Transverse colon (tissue), 4 donors: Measurements from ENCODE around the gene NKAIN2. TPM values are rescaled to one million over a fixed set of nuclear protein-coding genes. Genes with fewer than 3 reads are reported as not detected.

Source experiments
- DNase-seq: peaks from one replicate; pipeline ENCODE4 v3.0.0-alpha.2; 2019
- H3K27ac ChIP-seq, 4 donors: fragments of 200-600 bp; sonication (generic); 2 replicates each; pipeline ENCODE4 v1.5.1; 2016 to 2018; ENCODE audit warnings: inconsistent platforms in 4 of 4
- H3K27me3 ChIP-seq: fragments of 200-600 bp; sonication (generic); 2 replicates; pipeline ENCODE4 v1.5.1; 2017; ENCODE audit warnings: inconsistent platforms
- H3K36me3 ChIP-seq, 4 donors: fragments of 200-600 bp; sonication (generic); 2 replicates each; pipeline ENCODE4 v1.5.1; 2017 to 2019; ENCODE audit warnings: inconsistent platforms in 4 of 4
- H3K4me1 ChIP-seq, 4 donors: fragments of 200-600 bp; sonication (generic); 2 replicates each; pipeline ENCODE4 v1.5.1; 2017 to 2020; ENCODE audit warnings: inconsistent platforms in 4 of 4
- H3K4me3 ChIP-seq, 4 donors: fragments of 200-600 bp; sonication (generic); 1 replicate in 1 of 4; 2 replicates in 3 of 4; pipeline versions ENCODE4 v1.5.1 to v1.6.1; 2017 to 2019; ENCODE audit warnings: inconsistent platforms in 4 of 4
- H3K9me3 ChIP-seq, 2 donors: fragments of 200-600 bp; sonication (generic); 2 replicates each; pipeline ENCODE4 v1.5.1; 2017 to 2019; ENCODE audit warnings: inconsistent platforms in 2 of 2
- EP300 ChIP-seq: sonication (generic); formaldehyde crosslinking; IDR thresholded peaks from one replicate; pipeline ENCODE4 v1.6.1; 2017; ENCODE audit warnings: antibody characterized with exemption, low read depth
- POLR2A ChIP-seq: fragments of 450-650 bp; IDR thresholded peaks from one replicate; pipeline ENCODE4 v1.6.1; 2016; ENCODE audit warnings: antibody characterized with exemption, mild to moderate bottlenecking, moderate library complexity
- POLR2AphosphoS5 ChIP-seq, 3 donors: sonication (generic); formaldehyde crosslinking; IDR thresholded peaks; one replicate each; pipeline ENCODE4 v1.6.1; 2016; ENCODE audit warnings: antibody characterized with exemption in 3 of 3
- WGBS, 2 donors: methylation state at CpG; one replicate each; pipeline ENCODE4 v1.1.5; 2018; ENCODE audit warnings: low coverage in 1 of 2; 5-methylcytosine and 5-hydroxymethylcytosine counted together
- in situ Hi-C, 4 donors: fragments of 200-750 bp; cut with MboI; loops; one replicate each; pipeline versions ENCODE4 v1.15.0 to v1.15.1; 2017; ENCODE audit warnings: low sequenced_read_pairs in 3 of 4, low pct_ligation_motif_present in 1 of 4, low pct_unique_long_range_greater_than_20kb in 1 of 4
- intact Hi-C: fragments of 100-400 bp; cut with DNase I; formaldehyde crosslinking; loops from one replicate; pipeline ENCODE4 v1.15.1; 2023; ENCODE audit warnings: low total_unique reads
- total RNA-seq, 4 donors: library from RNA; depleted of rRNA; stranded (reverse); fragments of >200 nt; gene quantifications; one replicate each; pipeline ENCODE4 v1.1.0, GENCODE V29; 2016
- TF ChIP-seq, protein P1 (sequence below), 5 experiments: fragments of 200-600 bp in 3 of 5; fragments of 450-650 bp in 2 of 5; sonication (generic) in 3 of 5; IDR thresholded peaks; 1 replicate in 2 of 5; 2 replicates in 3 of 5; pipeline ENCODE4 v1.5.1; 2016 to 2017; ENCODE audit warnings: antibody characterized with exemption in 5 of 5, inconsistent platforms in 3 of 5, mild to moderate bottlenecking in 2 of 5, moderate library complexity in 1 of 5

The NKAIN2 gene
- total RNA-seq, 4 donors from 2014 or later, result 0.32 TPM; not detected in 3

- intact Hi-C loops, result no loop called here
- no peak overlapping the region for H3K27ac ChIP-seq
- WGBS, 2 donors, result 28 to 32% methylated on average over 3 of the region's 3 CpGs
- H3K4me3 ChIP-seq, result no peak overlapping the region
- H3K27me3 ChIP-seq, result no peaks in the 10 kb centered on the region
- peaks cover 0 to 5% (median 0%) of the 10 kb centered on the region in 4 donors for H3K4me1 ChIP-seq
- H3K9me3 ChIP-seq, result no peaks in the 10 kb centered on the region
- in situ Hi-C loops, result no loop called here
- no peak for DNase-seq
- TF ChIP-seq EP300 (no peak), POLR2AphosphoS5 (IDR thresholded peaks at IDR 0.05) (no peak), POLR2A (no peak)
- TF ChIP-seq, protein P1, sequence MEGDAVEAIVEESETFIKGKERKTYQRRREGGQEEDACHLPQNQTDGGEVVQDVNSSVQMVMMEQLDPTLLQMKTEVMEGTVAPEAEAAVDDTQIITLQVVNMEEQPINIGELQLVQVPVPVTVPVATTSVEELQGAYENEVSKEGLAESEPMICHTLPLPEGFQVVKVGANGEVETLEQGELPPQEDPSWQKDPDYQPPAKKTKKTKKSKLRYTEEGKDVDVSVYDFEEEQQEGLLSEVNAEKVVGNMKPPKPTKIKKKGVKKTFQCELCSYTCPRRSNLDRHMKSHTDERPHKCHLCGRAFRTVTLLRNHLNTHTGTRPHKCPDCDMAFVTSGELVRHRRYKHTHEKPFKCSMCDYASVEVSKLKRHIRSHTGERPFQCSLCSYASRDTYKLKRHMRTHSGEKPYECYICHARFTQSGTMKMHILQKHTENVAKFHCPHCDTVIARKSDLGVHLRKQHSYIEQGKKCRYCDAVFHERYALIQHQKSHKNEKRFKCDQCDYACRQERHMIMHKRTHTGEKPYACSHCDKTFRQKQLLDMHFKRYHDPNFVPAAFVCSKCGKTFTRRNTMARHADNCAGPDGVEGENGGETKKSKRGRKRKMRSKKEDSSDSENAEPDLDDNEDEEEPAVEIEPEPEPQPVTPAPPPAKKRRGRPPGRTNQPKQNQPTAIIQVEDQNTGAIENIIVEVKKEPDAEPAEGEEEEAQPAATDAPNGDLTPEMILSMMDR (IDR thresholded peaks at IDR 0.05), result no peak
- no peaks in the 10 kb centered on the region for H3K36me3 ChIP-seq
Measured at GRCh38 chr6:124536842-124537191, 733.2 kb downstream of the NKAIN2 start.

GRCh38 chr6:124539096-124539495, 735.4 kb downstream of the NKAIN2 start:
- H3K27me3 ChIP-seq, result no peaks in the 10 kb centered on the region
- intact Hi-C loops (no loop called here), in situ Hi-C loops (no loop called here)
- TF ChIP-seq, protein P1 (IDR thresholded peaks at IDR 0.05), result no peak
- TF ChIP-seq EP300 (no peak), POLR2AphosphoS5 (IDR thresholded peaks at IDR 0.05) (no peak), POLR2A (no peak)
- no peaks in the 10 kb centered on the region for H3K36me3 ChIP-seq
- DNase-seq, result no peak
- H3K4me1 ChIP-seq, result peaks cover 0 to 5% (median 0%) of the 10 kb centered on the region in 4 donors
- H3K27ac ChIP-seq, result no peak overlapping the region
- H3K4me3 ChIP-seq, result no peak overlapping the region
- no peaks in the 10 kb centered on the region for H3K9me3 ChIP-seq

- 65 to 74% methylated on average over 2 of the region's 2 CpGs for WGBS, 2 donors
- Histone ChIP-seq H3K4me3 (no peak overlapping the region), H3K9me3 (no peaks in the 10 kb centered on the region), H3K4me1 (peaks cover 0 to 5% (median 0%) of the 10 kb centered on the region in 4 donors), H3K27me3 (no peaks in the 10 kb centered on the region), H3K27ac (no peak overlapping the region), H3K36me3 (no peaks in the 10 kb centered on the region)
- no peak for TF ChIP-seq EP300
- TF ChIP-seq, protein P1 (IDR thresholded peaks at IDR 0.05), result no peak
- TF ChIP-seq POLR2AphosphoS5 (IDR thresholded peaks at IDR 0.05), result no peak
- no peak for TF ChIP-seq POLR2A
- DNase-seq, result no peak
- in situ Hi-C loops (no loop called here), intact Hi-C loops (no loop called here)
Measured at GRCh38 chr6:124541573-124541972, 737.9 kb downstream of the NKAIN2 start.

DNA sequence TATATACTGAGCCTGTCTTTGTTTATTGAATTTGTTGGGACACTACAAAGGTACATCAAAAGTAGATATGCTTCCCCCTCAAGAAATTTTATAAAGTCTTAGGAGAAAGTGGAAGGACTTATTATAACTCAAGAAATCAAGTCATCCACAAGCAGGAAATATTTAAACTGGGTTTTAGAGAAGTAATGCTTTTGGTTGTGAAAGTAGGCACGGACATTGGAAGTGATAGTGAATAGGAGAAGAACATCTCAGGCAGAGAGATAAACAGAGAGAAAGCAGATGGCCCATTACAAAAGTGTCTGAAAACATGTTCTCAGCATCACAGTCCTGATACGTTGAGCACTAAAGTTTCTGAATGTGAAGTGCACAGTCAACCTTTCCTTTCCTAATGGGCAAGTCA, 742.9 kb downstream of the NKAIN2 start:
- in situ Hi-C loops, result no loop called here
- no peak overlapping the region for H3K27ac ChIP-seq
- intact Hi-C loops, result no loop called here
- H3K27me3 ChIP-seq, result no peaks in the 10 kb centered on the region
- H3K36me3 ChIP-seq, result no peaks in the 10 kb centered on the region
- no peak overlapping the region for H3K4me3 ChIP-seq
- no peaks in the 10 kb centered on the region for H3K4me1 ChIP-seq
- 14 to 35% methylated on average over 2 of the region's 2 CpGs for WGBS, 2 donors
- TF ChIP-seq POLR2A, result no peak
- TF ChIP-seq POLR2AphosphoS5 (IDR thresholded peaks at IDR 0.05), result no peak
- TF ChIP-seq, protein P1 (IDR thresholded peaks at IDR 0.05), result no peak
- no peak for TF ChIP-seq EP300
- H3K9me3 ChIP-seq, result no peaks in the 10 kb centered on the region
- no peak for DNase-seq
